DOHH2 (cell line): Measurements from ENCODE around the gene ALKAL2.

Experiments used
- H3F3A ChIP-seq: fragments of 200-600 bp; sonication (generic), shearing (Covaris generic); 2 replicates; pipeline ENCODE4 v1.6.0; 2016; ENCODE audit warnings: antibody characterized with exemption, mild to moderate bottlenecking; ENCODE audit not compliant: control insufficient read depth, insufficient read depth
- H3K27ac ChIP-seq: fragments of 200-600 bp; sonication (generic); 2 replicates; pipeline ENCODE4 v1.5.1; 2014; ENCODE audit warnings: low read depth, mild to moderate bottlenecking, low read length, moderate library complexity
- H3K27me3 ChIP-seq: fragments of 200-600 bp; sonication (generic); 2 replicates; pipeline ENCODE4 v1.6.1; 2014; ENCODE audit warnings: mild to moderate bottlenecking, low read length, mixed read lengths; ENCODE audit not compliant: control insufficient read depth
- H3K36me3 ChIP-seq: fragments of 200-600 bp; sonication (generic); 2 replicates; pipeline ENCODE4 v1.6.1; 2014; ENCODE audit warnings: mild to moderate bottlenecking, low read length, moderate library complexity, mixed read lengths; ENCODE audit not compliant: control insufficient read depth
- H3K4me1 ChIP-seq: fragments of 200-600 bp; sonication (generic); 2 replicates; pipeline ENCODE4 v1.6.1; 2014; ENCODE audit warnings: mild to moderate bottlenecking, low read length, mixed read lengths; ENCODE audit not compliant: control insufficient read depth
- H3K4me2 ChIP-seq: fragments of 200-600 bp; sonication (generic); 2 replicates; pipeline ENCODE4 v1.6.0; 2014; ENCODE audit warnings: mild to moderate bottlenecking, low read length, moderate library complexity
- H3K4me3 ChIP-seq: fragments of 200-600 bp; sonication (generic); 2 replicates; pipeline ENCODE4 v1.5.1; 2014; ENCODE audit warnings: mild to moderate bottlenecking, low read length, mixed read lengths
- H3K79me2 ChIP-seq: fragments of 200-600 bp; sonication (generic); 2 replicates; pipeline ENCODE4 v1.6.1; 2014; ENCODE audit warnings: mild to moderate bottlenecking, low read length, mixed read lengths; ENCODE audit not compliant: control insufficient read depth
- H3K9me2 ChIP-seq: fragments of 200-600 bp; sonication (generic); replicated peaks from 2 replicates; pipeline ENCODE4 v1.6.1; 2014; ENCODE audit warnings: mild to moderate bottlenecking, low read length, mixed read lengths; ENCODE audit not compliant: control insufficient read depth
- H3K9me3 ChIP-seq: fragments of 200-600 bp; sonication (generic); 2 replicates; pipeline ENCODE4 v1.6.1; 2014; ENCODE audit warnings: antibody characterized with exemption, low read length, mixed read lengths; ENCODE audit not compliant: control insufficient read depth, insufficient read depth
- H4K20me1 ChIP-seq: fragments of 200-600 bp; sonication (generic); 2 replicates; pipeline ENCODE4 v1.6.0; 2014; ENCODE audit warnings: low read depth, mild to moderate bottlenecking, antibody characterized with exemption, low read length, moderate library complexity; ENCODE audit not compliant: control insufficient read depth, insufficient read depth
- EZH2phosphoT487 ChIP-seq: fragments of 200-600 bp; sonication (generic); IDR thresholded peaks from 2 replicates; pipeline ENCODE4 v1.6.1; 2017; ENCODE audit warnings: borderline replicate concordance, mild to moderate bottlenecking, antibody characterized with exemption, low read length, moderate library complexity, mixed read lengths
- TF ChIP-seq, protein P1 (sequence below): fragments of 200-600 bp; sonication (generic); IDR thresholded peaks from one replicate; pipeline ENCODE4 v1.5.1; 2014; ENCODE audit warnings: antibody characterized with exemption, mild to moderate bottlenecking, low read depth, low read length; ENCODE audit not compliant: poor library complexity, severe bottlenecking

ALKAL2 gene

DNA sequence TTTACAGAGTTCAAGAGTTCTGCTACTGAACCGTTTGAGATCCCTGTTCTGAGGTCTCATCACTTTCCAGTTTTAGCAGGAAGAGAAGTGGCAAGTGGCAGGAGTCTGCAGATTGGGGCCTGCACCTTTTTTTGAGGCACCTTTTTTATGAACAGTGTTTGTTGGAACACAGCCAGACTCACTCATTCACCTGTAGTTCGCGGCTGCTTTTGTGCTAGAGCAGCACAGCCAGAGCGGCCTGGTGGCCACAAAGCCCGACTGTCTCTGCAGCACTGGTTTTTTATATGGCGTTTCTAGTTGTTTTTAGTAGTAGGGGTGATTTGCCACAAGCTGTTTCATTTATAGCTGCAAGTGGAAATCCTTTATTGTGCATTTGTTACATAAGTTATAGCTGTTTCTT, 14.6 kb downstream of the ALKAL2 start:
- no peak for TF ChIP-seq EZH2phosphoT487
- TF ChIP-seq, protein P1, sequence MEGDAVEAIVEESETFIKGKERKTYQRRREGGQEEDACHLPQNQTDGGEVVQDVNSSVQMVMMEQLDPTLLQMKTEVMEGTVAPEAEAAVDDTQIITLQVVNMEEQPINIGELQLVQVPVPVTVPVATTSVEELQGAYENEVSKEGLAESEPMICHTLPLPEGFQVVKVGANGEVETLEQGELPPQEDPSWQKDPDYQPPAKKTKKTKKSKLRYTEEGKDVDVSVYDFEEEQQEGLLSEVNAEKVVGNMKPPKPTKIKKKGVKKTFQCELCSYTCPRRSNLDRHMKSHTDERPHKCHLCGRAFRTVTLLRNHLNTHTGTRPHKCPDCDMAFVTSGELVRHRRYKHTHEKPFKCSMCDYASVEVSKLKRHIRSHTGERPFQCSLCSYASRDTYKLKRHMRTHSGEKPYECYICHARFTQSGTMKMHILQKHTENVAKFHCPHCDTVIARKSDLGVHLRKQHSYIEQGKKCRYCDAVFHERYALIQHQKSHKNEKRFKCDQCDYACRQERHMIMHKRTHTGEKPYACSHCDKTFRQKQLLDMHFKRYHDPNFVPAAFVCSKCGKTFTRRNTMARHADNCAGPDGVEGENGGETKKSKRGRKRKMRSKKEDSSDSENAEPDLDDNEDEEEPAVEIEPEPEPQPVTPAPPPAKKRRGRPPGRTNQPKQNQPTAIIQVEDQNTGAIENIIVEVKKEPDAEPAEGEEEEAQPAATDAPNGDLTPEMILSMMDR, result no peak
- H3K27ac ChIP-seq, result no peak overlapping the region
- peaks cover 87% of the 10 kb centered on the region for H3K79me2 ChIP-seq
- H3K4me3 ChIP-seq, result no peak overlapping the region
- H3F3A ChIP-seq, result no peaks in the 10 kb centered on the region; the same call in 1 of the 2 replicates
- H3K4me1 ChIP-seq, result peaks cover 31% of the 10 kb centered on the region
- H3K9me3 ChIP-seq, result no peaks in the 10 kb centered on the region
- peaks cover 28% of the 10 kb centered on the region for H4K20me1 ChIP-seq
- no peak overlapping the region for H3K4me2 ChIP-seq
- H3K36me3 ChIP-seq, result peaks cover 95% of the 10 kb centered on the region
- no peaks in the 10 kb centered on the region for H3K27me3 ChIP-seq
- no peaks in the 10 kb centered on the region for H3K9me2 ChIP-seq

DNA sequence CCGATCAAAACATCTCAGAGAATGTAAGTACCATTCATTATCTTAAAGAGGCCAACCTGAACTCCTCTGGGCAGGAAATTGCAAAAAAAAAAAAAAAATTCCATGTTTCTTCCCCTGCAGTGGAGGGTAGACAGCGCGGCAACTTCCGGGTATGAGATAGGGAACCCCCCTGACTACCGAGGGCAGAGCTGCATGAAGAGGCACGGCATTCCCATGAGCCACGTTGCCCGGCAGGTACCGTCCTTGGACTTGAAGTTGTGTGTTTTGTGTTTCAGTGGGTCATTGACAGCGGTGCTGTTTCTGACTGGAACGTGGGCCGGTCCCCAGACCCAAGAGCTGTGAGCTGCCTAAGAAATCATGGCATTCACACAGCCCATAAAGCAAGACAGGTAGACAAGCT, 16.0 kb downstream of the ALKAL2 start:
- H3K4me3 ChIP-seq, result no peak overlapping the region
- TF ChIP-seq, protein P1, result no peak
- TF ChIP-seq EZH2phosphoT487, result no peak
- no peak overlapping the region for H3K4me2 ChIP-seq
- no peak overlapping the region for H3K27ac ChIP-seq
- no peaks in the 10 kb centered on the region for H3K9me2 ChIP-seq
- peaks cover 98% of the 10 kb centered on the region for H3K79me2 ChIP-seq
- H4K20me1 ChIP-seq, result peaks cover 39% of the 10 kb centered on the region
- H3K27me3 ChIP-seq, result no peaks in the 10 kb centered on the region
- no peaks in the 10 kb centered on the region; the same call in 1 of the 2 replicates for H3F3A ChIP-seq
- peaks cover 45% of the 10 kb centered on the region for H3K4me1 ChIP-seq
- H3K9me3 ChIP-seq, result no peaks in the 10 kb centered on the region
- H3K36me3 ChIP-seq, result peaks cover 95% of the 10 kb centered on the region

DNA sequence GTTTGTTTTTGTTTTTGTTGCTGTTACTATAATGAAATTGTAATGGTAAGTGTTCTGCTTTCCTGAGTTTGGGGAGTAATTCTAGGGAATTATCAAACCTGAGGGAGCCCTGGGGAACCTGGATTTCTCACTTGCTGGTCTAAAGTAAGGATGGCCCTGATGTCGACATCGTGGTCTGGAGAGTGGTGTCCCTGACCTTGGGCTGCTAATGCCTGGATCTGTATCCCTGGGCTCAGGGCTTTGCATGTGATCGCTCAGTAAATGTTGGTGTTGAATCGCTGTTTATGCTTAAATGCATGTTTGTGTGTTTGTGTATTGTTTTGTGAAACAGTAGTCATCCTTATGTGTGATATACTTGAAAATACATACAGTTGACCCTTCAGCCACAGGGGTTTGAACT, 17.0 kb downstream of the ALKAL2 start:
- Histone ChIP-seq H3K27me3 (no peaks in the 10 kb centered on the region), H3K4me1 (peaks cover 56% of the 10 kb centered on the region), H3K36me3 (peaks cover 95% of the 10 kb centered on the region), H3F3A (no peaks in the 10 kb centered on the region; the same call in 1 of the 2 replicates), H3K79me2 (peaks cover 100% of the 10 kb centered on the region), H3K4me2 (no peak overlapping the region), H3K4me3 (no peak overlapping the region), H4K20me1 (peaks cover 49% of the 10 kb centered on the region), H3K9me2 (no peaks in the 10 kb centered on the region), H3K27ac (no peak overlapping the region), H3K9me3 (no peaks in the 10 kb centered on the region)
- TF ChIP-seq EZH2phosphoT487, result no peak
- TF ChIP-seq, protein P1, result no peak
